Measurements from ENCODE around the gene DGKB. TPM values are rescaled to one million over a fixed set of nuclear protein-coding genes. Genes with fewer than 3 reads are reported as not detected.

The DGKB gene
- total RNA-seq, 1 experiment from 2014 or later = not detected

DNA sequence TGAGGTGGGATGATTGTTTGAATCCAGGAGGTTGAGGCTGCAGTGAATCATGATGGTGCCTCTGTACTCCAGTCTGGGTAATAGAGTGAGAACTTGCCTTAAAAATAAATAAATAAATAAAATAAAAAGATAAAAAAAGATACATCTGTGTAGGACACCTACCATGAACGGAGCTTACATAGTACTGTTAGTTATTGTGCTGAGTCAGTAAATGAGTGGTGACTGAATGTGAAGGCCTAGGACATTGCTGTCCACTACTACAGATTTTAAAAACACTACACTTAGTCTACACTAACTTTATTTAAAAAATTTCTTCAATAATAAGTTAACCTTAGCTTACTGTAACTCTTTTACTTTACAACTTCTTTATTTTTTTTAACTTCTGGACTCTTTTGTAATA, 806.4 kb downstream of the DGKB start:
- POLR2A ChIA-PET (ENCODE audit: low non-redundant PET) = no interaction called here
- TF ChIP-seq EZH2 (IDR thresholded peaks at IDR 0.05; ENCODE audit: borderline replicate concordance, low read depth, low read length, poor library complexity, severe bottlenecking) = no peak
- TF ChIP-seq CTCF (conservative IDR thresholded peaks at IDR 0.05; ENCODE audit: low read depth, low read length) = no peak
- no peaks in the 10 kb centered on the region for H3K36me3 ChIP-seq (ENCODE audit: insufficient read depth, low read length, poor library complexity, severe bottlenecking)
- H3K4me3 ChIP-seq (ENCODE audit: low read depth, low read length, poor library complexity, severe bottlenecking) = no peak overlapping the region
- BruUV-seq (replicated peaks) = no TSS peak
- no peaks in the 10 kb centered on the region for H3K9me3 ChIP-seq (ENCODE audit: low read depth, low read length, poor library complexity, severe bottlenecking)
- CTCF ChIA-PET = no interaction called here
- no peaks in the 10 kb centered on the region for H3K27me3 ChIP-seq (replicated peaks; ENCODE audit: insufficient read depth, low read depth, low read length, poor library complexity)
- DNase-seq (ENCODE audit: low spot score) = no peak
- no peak overlapping the region for H3K27ac ChIP-seq (ENCODE audit: low read depth, low read length, poor library complexity, severe bottlenecking)
- no peaks in the 10 kb centered on the region for H3K4me1 ChIP-seq (ENCODE audit: insufficient read depth, low read length, poor library complexity, severe bottlenecking)
- intact Hi-C loops (cut with micrococcal nuclease; ENCODE audit: unreplicated experiment) = no loop called here

DNA sequence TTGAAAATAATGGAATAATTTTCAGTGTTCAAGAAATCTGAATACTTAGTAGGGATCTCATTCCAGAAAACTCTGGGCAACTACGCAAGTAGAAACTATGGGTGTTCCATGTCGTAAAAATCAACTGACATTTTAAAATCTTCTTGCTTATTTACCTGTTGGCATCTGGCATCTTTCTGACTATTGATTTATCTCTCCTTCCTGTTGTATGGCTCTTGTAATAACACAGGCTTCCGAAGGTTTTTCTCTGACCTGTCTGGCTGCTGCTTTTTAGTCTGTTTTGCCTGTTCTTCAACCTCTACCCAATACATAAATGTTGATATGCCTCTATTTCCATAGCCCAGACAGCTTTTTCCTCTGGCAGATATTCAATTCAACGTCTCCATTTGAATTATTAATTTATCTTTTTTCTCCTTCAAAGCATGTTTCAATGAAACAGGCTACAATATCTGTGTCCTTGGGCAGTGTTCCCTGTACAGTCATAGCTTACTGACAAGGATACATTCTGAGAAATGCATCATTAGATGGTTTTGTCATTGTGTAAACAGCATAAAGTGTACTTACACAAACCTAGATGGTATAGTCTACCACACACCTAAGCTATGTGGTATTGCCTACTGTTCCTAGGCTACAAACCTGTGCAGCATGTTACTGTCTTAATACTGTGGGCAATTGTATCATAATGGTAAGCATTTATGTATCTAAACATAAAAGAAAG, 807.2 kb downstream of the DGKB start:
- ChIA-PET CTCF (no interaction called here), POLR2A (ENCODE audit: low non-redundant PET) (no interaction called here)
- no peaks in the 10 kb centered on the region for H3K4me1 ChIP-seq (ENCODE audit: insufficient read depth, low read length, poor library complexity, severe bottlenecking)
- no peak overlapping the region for H3K4me3 ChIP-seq (ENCODE audit: low read depth, low read length, poor library complexity, severe bottlenecking)
- no peak overlapping the region for H3K27ac ChIP-seq (ENCODE audit: low read depth, low read length, poor library complexity, severe bottlenecking)
- no peaks in the 10 kb centered on the region for H3K27me3 ChIP-seq (replicated peaks; ENCODE audit: insufficient read depth, low read depth, low read length, poor library complexity)
- no peak for TF ChIP-seq EZH2 (IDR thresholded peaks at IDR 0.05; ENCODE audit: borderline replicate concordance, low read depth, low read length, poor library complexity, severe bottlenecking)
- TF ChIP-seq CTCF (conservative IDR thresholded peaks at IDR 0.05; ENCODE audit: low read depth, low read length) = no peak
- intact Hi-C loops (cut with micrococcal nuclease; ENCODE audit: unreplicated experiment) = no loop called here
- BruUV-seq (replicated peaks) = no TSS peak
- no peaks in the 10 kb centered on the region for H3K36me3 ChIP-seq (ENCODE audit: insufficient read depth, low read length, poor library complexity, severe bottlenecking)
- no peak for DNase-seq (ENCODE audit: low spot score)
- no peaks in the 10 kb centered on the region for H3K9me3 ChIP-seq (ENCODE audit: low read depth, low read length, poor library complexity, severe bottlenecking)
